Stomach (tissue), 9 donors: ENCODE results near the gene CAMK2N1. TPM values are rescaled to one million over a fixed set of nuclear protein-coding genes. Genes with fewer than 3 reads are reported as not detected.

ENCODE experiments used
- DNase-seq, 2 donors: peaks; one replicate each; pipeline versions ENCODE4 v3.0.0 to v3.0.0-alpha.2; 2013 to 2019
- H3K27ac ChIP-seq, 5 donors: fragments of 200-600 bp in 4 of 5; sonication (generic) in 4 of 5; one replicate each; pipeline ENCODE4 v1.5.1; 2013 to 2019; ENCODE audit warnings: mild to moderate bottlenecking in 1 of 5, moderate library complexity in 1 of 5
- H3K27me3 ChIP-seq, 3 donors: fragments of 200-600 bp; sonication (generic); one replicate each; pipeline ENCODE4 v1.5.1; 2017 to 2019; ENCODE audit warnings: mixed run types in 1 of 3
- H3K36me3 ChIP-seq, 4 donors: fragments of 200-600 bp; sonication (generic); 1 replicate in 3 of 4; 2 replicates in 1 of 4; pipeline ENCODE4 v1.5.1; 2016 to 2019
- H3K4me1 ChIP-seq, 4 donors: fragments of 200-600 bp; sonication (generic); one replicate each; pipeline ENCODE4 v1.5.1; 2016 to 2019
- H3K4me3 ChIP-seq, 4 donors: fragments of 200-600 bp; sonication (generic) in 3 of 4; one replicate each; pipeline ENCODE4 v1.5.1; 2016 to 2019; ENCODE audit warnings: mild to moderate bottlenecking in 1 of 4
- H3K9me3 ChIP-seq, 4 donors: fragments of 200-600 bp; sonication (generic); one replicate each; pipeline ENCODE4 v1.5.1; 2016 to 2019
- CTCF ChIP-seq, 7 experiments: fragments of 450-650 bp in 4 of 7; fragments of 200-600 bp in 3 of 7; sonication (generic) in 3 of 7; IDR thresholded peaks; one replicate each; pipeline ENCODE4 v1.5.1; 2016 to 2019; ENCODE audit warnings: antibody characterized with exemption in 7 of 7, control low read depth in 2 of 7, mild to moderate bottlenecking in 1 of 7
- EP300 ChIP-seq: sonication (generic); formaldehyde crosslinking; IDR thresholded peaks from one replicate; pipeline ENCODE4 v1.6.1; 2017; ENCODE audit warnings: antibody characterized with exemption
- POLR2A ChIP-seq, 4 donors: fragments of 450-650 bp; IDR thresholded peaks; one replicate each; pipeline ENCODE4 v1.6.1; 2016; ENCODE audit warnings: antibody characterized with exemption in 4 of 4, control low read depth in 2 of 4, mild to moderate bottlenecking in 1 of 4, moderate library complexity in 1 of 4
- POLR2AphosphoS5 ChIP-seq, 3 donors: sonication (generic); formaldehyde crosslinking; IDR thresholded peaks; one replicate each; pipeline ENCODE4 v1.6.1; 2016; ENCODE audit warnings: antibody characterized with exemption in 3 of 3
- WGBS, 5 donors: extraction: QIAGEN DNeasy Blood & Tissue Kit in 3 of 5; methylation state at CpG; one replicate each; pipeline versions ENCODE4 v1.1.5 to v1.1.7; 2013 to 2018; 5-methylcytosine and 5-hydroxymethylcytosine counted together
- intact Hi-C: fragments of 100-400 bp; cut with DNase I; formaldehyde crosslinking; loops from one replicate; pipeline ENCODE4 v1.15.1; 2023; ENCODE audit warnings: low total_unique reads
- polyA plus RNA-seq, 3 donors: library from polyadenylated mRNA; stranded (reverse); fragments of 200-250 nt; gene quantifications; one replicate each; pipeline ENCODE4 v1.2.3, GENCODE V29; 2013
- total RNA-seq, 5 donors: library from RNA; depleted of rRNA; stranded (reverse); fragments of >200 nt; gene quantifications; one replicate each; pipeline versions ENCODE4 v1.1.0 to v1.2.3, GENCODE V29; 2014 to 2016
- donor health status: healthy with polysubstance abuse.
- donor health status: Bipolar disorder and iron deficiency.
- donor health status: healthy.

CAMK2N1 gene
- total and polyA plus RNA-seq, 8 donors, result 8.2 to 195 (median 12.9) TPM

GRCh38 chr1:20530901-20531300 lies 44.9 kb upstream of the CAMK2N1 start:
- TF ChIP-seq EP300, result no peak
- no peak for TF ChIP-seq CTCF (IDR thresholded peaks at IDR 0.05)
- no peak for TF ChIP-seq POLR2A (IDR thresholded peaks at IDR 0.05)
- no peak for TF ChIP-seq POLR2AphosphoS5 (IDR thresholded peaks at IDR 0.05)
- no peaks in the 10 kb centered on the region for H3K4me1 ChIP-seq
- no peak overlapping the region for H3K4me3 ChIP-seq
- no peaks in the 10 kb centered on the region for H3K9me3 ChIP-seq
- DNase-seq, result no peak
- 53 to 65% (median 57%) methylated on average over 5 to 6 of the region's 6 CpGs for WGBS, 5 donors
- no peaks in the 10 kb centered on the region for H3K36me3 ChIP-seq
- intact Hi-C loops, result no loop called here
- peaks cover 0 to 86% (median 25%) of the 10 kb centered on the region in 3 donors for H3K27me3 ChIP-seq
- H3K27ac ChIP-seq, result no peak overlapping the region

- intact Hi-C loops, result no loop called here
- TF ChIP-seq CTCF (IDR thresholded peaks at IDR 0.05), result no peak
- no peak for TF ChIP-seq POLR2A (IDR thresholded peaks at IDR 0.05)
- no peak for TF ChIP-seq POLR2AphosphoS5 (IDR thresholded peaks at IDR 0.05)
- no peak for TF ChIP-seq EP300
- no peak overlapping the region for H3K4me3 ChIP-seq
- no peaks in the 10 kb centered on the region for H3K4me1 ChIP-seq
- peaks cover 0 to 83% (median 27%) of the 10 kb centered on the region in 3 donors for H3K27me3 ChIP-seq
- H3K36me3 ChIP-seq, result no peaks in the 10 kb centered on the region
- H3K27ac ChIP-seq, result no peak overlapping the region
- no peak for DNase-seq
- WGBS, 5 donors, result 24 to 36% (median 33%) methylated on average over 8 of the region's 8 CpGs
- no peaks in the 10 kb centered on the region for H3K9me3 ChIP-seq
Observed at GRCh38 chr1:20530306-20530705, 44.3 kb upstream of the CAMK2N1 start.

DNA sequence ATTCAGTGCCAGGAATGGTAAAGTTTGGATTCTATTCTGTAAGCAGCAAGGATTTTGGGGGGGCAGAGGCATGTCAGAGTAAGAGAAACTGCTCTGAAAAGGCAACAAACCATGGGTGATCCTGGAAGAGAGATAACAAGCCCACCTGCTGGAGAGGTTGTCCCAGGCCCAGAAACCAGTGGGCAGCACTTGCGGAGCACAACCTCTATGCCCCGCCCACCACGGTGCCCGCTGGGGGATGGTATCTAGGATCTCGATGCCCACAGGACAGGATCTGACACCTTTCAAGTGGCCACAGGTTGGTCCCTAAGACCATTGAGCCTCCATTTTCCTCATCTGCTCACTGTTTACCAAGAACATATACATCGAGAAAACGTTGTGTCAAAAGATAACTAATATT lies 42.2 kb upstream of the CAMK2N1 start:
- 43 to 64% (median 49%) methylated on average over 7 of the region's 7 CpGs for WGBS, 5 donors
- Histone ChIP-seq H3K27me3 (peaks cover 0 to 62% (median 24%) of the 10 kb centered on the region in 3 donors), H3K36me3 (no peaks in the 10 kb centered on the region), H3K4me3 (no peak overlapping the region), H3K27ac (no peak overlapping the region), H3K9me3 (no peaks in the 10 kb centered on the region), H3K4me1 (no peaks in the 10 kb centered on the region)
- intact Hi-C loops, result loop anchor here (5.0 kb wide), 1 partner anchor 104 kb away; the partner anchor contains the start of gene PINK1
- DNase-seq, result no peak
- TF ChIP-seq POLR2A (IDR thresholded peaks at IDR 0.05) (no peak), EP300 (no peak), CTCF (IDR thresholded peaks at IDR 0.05) (no peak)

- Histone ChIP-seq H3K9me3 (no peaks in the 10 kb centered on the region), H3K27me3 (peaks cover 0 to 53% (median 17%) of the 10 kb centered on the region in 3 donors), H3K36me3 (no peaks in the 10 kb centered on the region), H3K4me1 (peaks cover 0 to 7% (median 3%) of the 10 kb centered on the region in 4 donors), H3K4me3 (no peak overlapping the region), H3K27ac (no peak overlapping the region)
- TF ChIP-seq CTCF (IDR thresholded peaks at IDR 0.05), result no peak
- TF ChIP-seq POLR2AphosphoS5 (IDR thresholded peaks at IDR 0.05), result no peak
- TF ChIP-seq POLR2A (IDR thresholded peaks at IDR 0.05), result no peak
- no peak for TF ChIP-seq EP300
- no peak for DNase-seq
- WGBS, 5 donors, result 74 to 88% (median 85%) methylated on average over 6 of the region's 6 CpGs
- intact Hi-C loops, result loop anchor here (5.0 kb wide), 1 partner anchor 106 kb away; the partner anchor contains the start of gene PINK1
Observed at GRCh38 chr1:20526267-20526666, 40.3 kb upstream of the CAMK2N1 start.
